Prostate gland (tissue), 2 donors: ENCODE measurements around the gene ITGB1.

Experiments
- CTCF ChIP-seq, 4 experiments: fragments of 200-600 bp in 2 of 4; fragments of 450-650 bp in 2 of 4; sonication (generic) in 2 of 4; IDR thresholded peaks; 1 replicate in 3 of 4; 2 replicates in 1 of 4; pipeline ENCODE4 v1.5.1; 2016 to 2019; ENCODE audit warnings: antibody characterized with exemption in 4 of 4, mild to moderate bottlenecking in 2 of 4, moderate library complexity in 2 of 4
- POLR2A ChIP-seq: fragments of 450-650 bp; IDR thresholded peaks from one replicate; pipeline ENCODE4 v1.6.1; 2016; ENCODE audit warnings: antibody characterized with exemption, mild to moderate bottlenecking

- TF ChIP-seq CTCF (IDR thresholded peaks at IDR 0.05), result no peak
- TF ChIP-seq POLR2A, result no peak
These were observed 67.6 kb downstream of the ITGB1 start for GRCh38 chr10:32890444-32890843.
